Ovary (tissue), 3 donors: Measurements from ENCODE around the gene CNOT6L.

ENCODE experiments used
- POLR2A ChIP-seq: fragments of 450-650 bp; IDR thresholded peaks from one replicate; pipeline ENCODE4 v1.6.1; 2017; ENCODE audit warnings: antibody characterized with exemption, mild to moderate bottlenecking, moderate library complexity
- TF ChIP-seq, protein P1 (sequence below), 3 donors: fragments of 450-650 bp in 2 of 3; fragments of 200-600 bp in 1 of 3; IDR thresholded peaks; one replicate each; pipeline versions ENCODE4 v1.5.1 to v1.8.0; 2016 to 2022; ENCODE audit warnings: antibody characterized with exemption in 3 of 3, mild to moderate bottlenecking in 1 of 3
- donor health status: DM: no; HTN: no; CAD: no.

DNA sequence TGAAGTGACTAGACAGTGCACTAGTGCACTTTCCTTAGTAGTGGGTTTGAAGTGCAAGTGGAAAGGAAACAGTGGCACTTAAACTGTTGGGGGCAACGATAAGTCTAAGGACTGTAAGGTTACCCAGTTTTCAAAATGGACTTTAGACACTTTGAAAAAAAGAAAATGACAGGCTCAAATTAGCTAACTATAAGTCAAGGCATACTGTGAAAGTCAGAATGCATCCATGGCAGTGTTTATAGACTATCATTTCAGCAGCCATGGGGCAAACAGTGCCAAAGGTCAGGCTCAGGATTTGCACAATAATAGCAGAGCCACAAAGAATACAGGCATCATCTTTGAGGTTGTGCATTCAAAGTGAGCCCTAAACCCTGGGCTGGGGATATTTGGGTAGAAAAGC, 109.1 kb downstream of the CNOT6L start:
- TF ChIP-seq POLR2A = no peak
- TF ChIP-seq, protein P1, sequence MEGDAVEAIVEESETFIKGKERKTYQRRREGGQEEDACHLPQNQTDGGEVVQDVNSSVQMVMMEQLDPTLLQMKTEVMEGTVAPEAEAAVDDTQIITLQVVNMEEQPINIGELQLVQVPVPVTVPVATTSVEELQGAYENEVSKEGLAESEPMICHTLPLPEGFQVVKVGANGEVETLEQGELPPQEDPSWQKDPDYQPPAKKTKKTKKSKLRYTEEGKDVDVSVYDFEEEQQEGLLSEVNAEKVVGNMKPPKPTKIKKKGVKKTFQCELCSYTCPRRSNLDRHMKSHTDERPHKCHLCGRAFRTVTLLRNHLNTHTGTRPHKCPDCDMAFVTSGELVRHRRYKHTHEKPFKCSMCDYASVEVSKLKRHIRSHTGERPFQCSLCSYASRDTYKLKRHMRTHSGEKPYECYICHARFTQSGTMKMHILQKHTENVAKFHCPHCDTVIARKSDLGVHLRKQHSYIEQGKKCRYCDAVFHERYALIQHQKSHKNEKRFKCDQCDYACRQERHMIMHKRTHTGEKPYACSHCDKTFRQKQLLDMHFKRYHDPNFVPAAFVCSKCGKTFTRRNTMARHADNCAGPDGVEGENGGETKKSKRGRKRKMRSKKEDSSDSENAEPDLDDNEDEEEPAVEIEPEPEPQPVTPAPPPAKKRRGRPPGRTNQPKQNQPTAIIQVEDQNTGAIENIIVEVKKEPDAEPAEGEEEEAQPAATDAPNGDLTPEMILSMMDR (IDR thresholded peaks at IDR 0.05) = no peak
